Dendritic cell treated with granulocyte-macrophage colony-stimulating factor and Interleukin-4, amounts not matched to agents 40 ng/mL and 50 ng/mL, for 4 days (primary cell): ENCODE results near the gene FAM110A.
A peak's percentile ranks its signal among the peaks of the same experiment; 100 is the strongest.

Experiments
- H3K27ac Mint-ChIP-seq: one replicate; pipeline ENCODE4 v1.8.0; 2022; ENCODE audit warnings: mild to moderate bottlenecking, mixed read lengths
- H3K27me3 Mint-ChIP-seq: one replicate; pipeline ENCODE4 v1.8.0; 2022; ENCODE audit warnings: mild to moderate bottlenecking, mixed read lengths
- H3K36me3 Mint-ChIP-seq: one replicate; pipeline ENCODE4 v1.8.0; 2022; ENCODE audit warnings: low read depth, mixed read lengths
- H3K4me1 Mint-ChIP-seq: one replicate; pipeline ENCODE4 v1.8.0; 2022; ENCODE audit warnings: low read depth, mixed read lengths
- H3K4me3 Mint-ChIP-seq: one replicate; pipeline ENCODE4 v1.8.0; 2022; ENCODE audit warnings: mild to moderate bottlenecking, moderate library complexity, mixed read lengths
- H3K9me3 Mint-ChIP-seq: one replicate; pipeline ENCODE4 v1.8.0; 2022; ENCODE audit warnings: mixed read lengths
- intact Hi-C: fragments of 100-400 bp; cut with micrococcal nuclease; formaldehyde crosslinking; loops from one replicate; pipeline ENCODE4 v1.15.0; 2022

The FAM110A gene

DNA sequence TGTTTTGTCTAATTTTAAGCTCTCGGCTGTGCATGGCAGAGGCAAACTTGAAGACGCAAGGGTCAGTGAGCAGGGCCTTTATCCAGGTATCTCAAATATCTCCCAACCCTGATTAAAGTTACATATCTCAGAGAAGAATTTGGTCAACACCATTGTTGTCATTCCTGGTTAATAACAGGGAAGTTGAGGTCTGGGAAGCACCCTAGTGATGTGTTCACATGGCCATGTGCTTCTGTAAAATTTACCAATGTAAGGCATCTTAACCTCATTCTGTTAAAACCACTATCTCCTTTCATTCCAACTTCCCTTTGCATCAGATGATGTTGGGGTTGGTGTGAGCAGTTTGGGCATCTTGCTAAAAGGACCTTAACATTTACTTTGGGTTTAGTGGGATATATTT is 4.0 kb upstream of the FAM110A start:
- H3K27me3 Mint-ChIP-seq = no peaks in the 10 kb centered on the region
- H3K27ac Mint-ChIP-seq = peak overlapping the region; percentile 64
- H3K36me3 Mint-ChIP-seq = peaks cover 12% of the 10 kb centered on the region
- H3K4me1 Mint-ChIP-seq = peaks cover 28% of the 10 kb centered on the region
- H3K4me3 Mint-ChIP-seq = no peak overlapping the region
- intact Hi-C loops = no loop called here
- no peaks in the 10 kb centered on the region for H3K9me3 Mint-ChIP-seq

DNA sequence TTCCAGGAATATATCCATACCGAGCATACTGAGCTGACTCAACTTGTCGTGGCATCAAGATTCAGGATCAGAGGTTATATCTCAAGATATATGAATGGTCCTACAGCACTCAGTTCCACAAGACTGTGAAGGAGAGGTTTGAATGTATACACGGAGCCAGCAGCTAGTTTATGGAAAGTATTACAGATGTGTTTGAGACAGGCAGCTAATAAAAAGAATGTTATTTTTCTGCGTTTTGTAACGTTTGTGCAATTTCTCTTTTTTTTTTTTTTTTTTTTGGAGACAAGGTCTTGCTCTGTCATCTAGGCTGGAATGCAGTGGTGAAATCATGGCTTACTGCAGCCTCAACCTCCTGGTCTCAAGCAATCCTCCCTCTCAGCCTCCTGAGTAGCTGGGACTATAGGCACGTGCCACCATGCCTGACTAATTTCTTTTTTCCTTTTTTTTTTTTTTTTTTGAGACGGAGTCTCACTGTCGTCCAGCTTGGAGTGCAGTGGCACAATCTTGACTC is 3.4 kb upstream of the FAM110A start:
- Mint-ChIP-seq H3K4me1 (peaks cover 28% of the 10 kb centered on the region), H3K27me3 (no peaks in the 10 kb centered on the region), H3K4me3 (no peak overlapping the region), H3K27ac (peak overlapping the region; percentile 64), H3K9me3 (no peaks in the 10 kb centered on the region), H3K36me3 (peaks cover 13% of the 10 kb centered on the region)
- intact Hi-C loops = loop anchor here (5.0 kb wide), 2 partner anchors 178 to 287 kb away; partner anchors contain the start of genes PSMF1 and SRXN1

DNA sequence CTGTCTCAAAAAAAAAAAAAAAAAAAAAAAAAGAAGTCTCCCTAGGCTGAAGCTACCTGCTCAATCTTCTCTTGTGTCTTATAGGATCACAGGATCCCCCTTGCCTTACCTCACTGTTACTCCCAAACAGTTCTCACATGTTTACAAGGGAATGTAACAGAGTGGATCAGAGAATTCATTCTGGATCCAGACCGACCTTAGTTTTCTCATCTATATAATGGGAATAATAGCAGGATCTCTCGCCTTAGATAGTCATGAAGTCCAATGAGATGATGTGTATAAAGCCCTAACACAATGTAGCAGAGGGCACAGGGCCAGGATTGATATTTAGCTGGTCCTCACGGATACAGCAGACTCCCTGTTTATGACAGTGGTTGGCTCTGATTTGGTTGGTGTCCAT is 2.3 kb upstream of the FAM110A start:
- H3K27ac Mint-ChIP-seq = no peak overlapping the region
- intact Hi-C loops = loop anchor here (5.0 kb wide), 2 partner anchors 179 to 286 kb away; partner anchors contain the start of genes PSMF1 and SRXN1
- no peaks in the 10 kb centered on the region for H3K27me3 Mint-ChIP-seq
- H3K36me3 Mint-ChIP-seq = peaks cover 19% of the 10 kb centered on the region
- H3K4me1 Mint-ChIP-seq = peaks cover 31% of the 10 kb centered on the region
- no peak overlapping the region for H3K4me3 Mint-ChIP-seq
- H3K9me3 Mint-ChIP-seq = no peaks in the 10 kb centered on the region

DNA sequence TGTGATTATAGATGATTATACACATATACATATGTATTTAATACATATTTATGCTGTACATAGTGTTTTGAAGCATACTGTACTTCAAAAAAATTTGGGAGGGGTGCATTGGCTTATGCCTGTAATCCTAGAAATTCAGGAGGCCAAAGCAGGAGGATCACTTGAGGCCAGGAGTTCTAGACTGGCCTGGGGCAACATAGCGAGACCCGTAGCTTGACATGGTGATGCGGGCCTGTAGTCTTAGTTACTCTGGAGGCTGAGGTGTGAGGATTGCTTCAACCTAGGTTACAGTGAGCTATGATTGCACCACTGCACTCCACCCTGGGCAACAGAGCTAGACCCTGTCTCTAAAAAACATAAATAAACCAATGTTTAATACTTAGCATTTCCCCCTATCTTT is 1.6 kb upstream of the FAM110A start:
- Mint-ChIP-seq H3K4me1 (peaks cover 37% of the 10 kb centered on the region), H3K4me3 (no peak overlapping the region), H3K27me3 (no peaks in the 10 kb centered on the region), H3K36me3 (peaks cover 19% of the 10 kb centered on the region), H3K9me3 (no peaks in the 10 kb centered on the region), H3K27ac (no peak overlapping the region)
- intact Hi-C loops = loop anchor here (5.0 kb wide), 2 partner anchors 180 to 285 kb away; partner anchors contain the start of genes PSMF1 and SRXN1

DNA sequence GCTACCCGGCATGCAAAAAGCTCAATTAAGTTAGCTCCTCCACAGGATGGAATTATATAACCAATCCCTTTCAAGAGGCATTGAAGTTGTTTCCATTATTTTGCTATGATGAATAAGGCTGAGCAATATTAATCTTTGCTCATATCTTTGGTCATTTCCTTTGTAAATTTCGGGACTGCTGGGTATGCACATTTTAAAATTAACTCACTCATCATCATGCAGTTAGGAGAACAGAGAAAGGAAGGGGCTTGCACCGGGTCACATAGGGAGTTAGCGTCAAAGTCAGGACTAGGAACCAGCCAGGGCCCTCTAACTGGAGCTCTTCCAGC is 430 bp upstream of the FAM110A start:
- H3K4me3 Mint-ChIP-seq = peak overlapping the region; percentile 96
- H3K27me3 Mint-ChIP-seq = no peaks in the 10 kb centered on the region
- H3K9me3 Mint-ChIP-seq = no peaks in the 10 kb centered on the region
- intact Hi-C loops = loop anchor here (5.0 kb wide), 2 partner anchors 181 to 284 kb away; partner anchors contain the start of genes PSMF1 and SRXN1
- peaks cover 48% of the 10 kb centered on the region for H3K4me1 Mint-ChIP-seq
- peaks cover 29% of the 10 kb centered on the region for H3K36me3 Mint-ChIP-seq
- peak overlapping the region; percentile 96 for H3K27ac Mint-ChIP-seq

DNA sequence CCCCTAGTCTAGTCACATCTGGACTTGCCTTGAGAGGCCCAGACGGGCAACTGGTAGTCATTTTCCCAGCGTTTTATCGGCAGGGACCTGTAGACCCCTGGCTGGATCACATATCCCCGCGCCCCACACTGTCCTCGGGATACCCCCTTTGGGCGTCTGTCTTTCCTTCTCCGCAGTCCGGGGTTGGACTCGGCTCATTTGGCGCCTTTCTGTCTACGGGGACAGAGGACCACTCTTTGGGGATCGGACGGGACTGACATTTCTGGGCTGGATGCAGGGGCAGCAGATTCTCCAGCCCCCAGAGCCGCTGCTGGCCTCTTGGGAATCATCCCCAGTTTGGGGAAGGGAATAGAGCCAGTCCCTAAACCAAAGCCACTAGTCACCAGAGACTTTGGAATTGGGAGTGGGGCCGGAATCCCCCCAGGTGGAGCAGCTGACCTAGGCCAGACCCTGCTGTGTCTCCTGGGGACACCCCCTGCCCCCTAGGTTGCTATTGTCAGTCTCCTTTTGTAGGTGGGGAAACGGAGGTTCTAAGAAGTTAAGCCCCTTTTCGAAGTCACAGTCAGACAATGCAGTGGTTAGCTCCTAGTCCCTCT is 734 bp downstream of the FAM110A start:
- no peaks in the 10 kb centered on the region for H3K9me3 Mint-ChIP-seq
- H3K27ac Mint-ChIP-seq = peak overlapping the region; percentile 96
- peaks cover 40% of the 10 kb centered on the region for H3K36me3 Mint-ChIP-seq
- intact Hi-C loops = loop anchor here (5.0 kb wide), 2 partner anchors 182 to 283 kb away; partner anchors contain the start of genes PSMF1 and SRXN1
- H3K4me3 Mint-ChIP-seq = peak overlapping the region; percentile 96
- H3K27me3 Mint-ChIP-seq = no peaks in the 10 kb centered on the region
- H3K4me1 Mint-ChIP-seq = peaks cover 53% of the 10 kb centered on the region

DNA sequence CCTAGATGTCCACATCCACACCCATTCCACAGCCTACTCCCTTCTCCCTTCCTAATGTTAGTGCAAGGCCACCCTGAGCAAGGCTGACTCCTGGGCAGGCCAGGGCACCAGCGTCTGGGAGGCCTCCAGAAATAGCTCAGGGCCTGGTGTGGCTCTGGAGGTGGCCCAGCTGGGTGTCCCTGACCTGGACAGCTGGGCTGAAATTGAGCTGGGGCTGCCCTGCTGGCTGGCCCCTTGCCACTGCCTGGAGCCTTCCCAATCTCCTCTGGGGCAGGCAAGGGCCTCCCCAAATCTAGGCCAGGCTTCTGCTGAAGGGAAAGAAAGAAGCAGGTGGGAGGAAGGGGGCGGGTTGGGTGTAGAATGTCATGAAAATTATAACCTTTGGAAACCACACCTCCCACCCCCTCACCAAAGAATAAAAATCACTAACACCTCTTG is 2.1 kb downstream of the FAM110A start:
- H3K4me3 Mint-ChIP-seq = peak overlapping the region; percentile 64
- peaks cover 3% of the 10 kb centered on the region for H3K27me3 Mint-ChIP-seq
- H3K36me3 Mint-ChIP-seq = peaks cover 54% of the 10 kb centered on the region
- intact Hi-C loops = no loop called here
- peaks cover 59% of the 10 kb centered on the region for H3K4me1 Mint-ChIP-seq
- H3K9me3 Mint-ChIP-seq = no peaks in the 10 kb centered on the region
- H3K27ac Mint-ChIP-seq = peak overlapping the region; percentile 79

DNA sequence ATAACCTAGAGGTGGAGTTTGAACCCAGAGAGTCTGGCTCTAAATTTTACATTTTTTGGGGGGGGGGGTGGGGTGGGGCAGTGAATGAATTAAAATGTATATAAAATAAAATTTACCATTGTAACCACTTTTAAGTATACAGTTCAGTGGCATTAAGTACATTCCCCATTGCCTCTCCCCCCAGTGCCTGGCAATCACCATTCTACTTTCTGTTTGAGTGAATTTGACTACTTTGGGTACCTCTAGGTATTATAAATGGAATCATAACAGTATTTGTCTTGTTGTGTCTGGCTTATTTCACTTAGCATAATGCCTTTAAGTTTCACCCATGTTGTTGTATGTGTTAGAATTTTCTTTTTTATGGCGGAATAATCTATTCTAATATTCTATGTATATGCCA is 2.7 kb downstream of the FAM110A start:
- Mint-ChIP-seq H3K36me3 (peaks cover 58% of the 10 kb centered on the region), H3K27ac (peak overlapping the region; percentile 79), H3K4me1 (peaks cover 62% of the 10 kb centered on the region), H3K27me3 (peaks cover 6% of the 10 kb centered on the region), H3K9me3 (no peaks in the 10 kb centered on the region), H3K4me3 (peak overlapping the region; percentile 39)
- intact Hi-C loops = no loop called here

DNA sequence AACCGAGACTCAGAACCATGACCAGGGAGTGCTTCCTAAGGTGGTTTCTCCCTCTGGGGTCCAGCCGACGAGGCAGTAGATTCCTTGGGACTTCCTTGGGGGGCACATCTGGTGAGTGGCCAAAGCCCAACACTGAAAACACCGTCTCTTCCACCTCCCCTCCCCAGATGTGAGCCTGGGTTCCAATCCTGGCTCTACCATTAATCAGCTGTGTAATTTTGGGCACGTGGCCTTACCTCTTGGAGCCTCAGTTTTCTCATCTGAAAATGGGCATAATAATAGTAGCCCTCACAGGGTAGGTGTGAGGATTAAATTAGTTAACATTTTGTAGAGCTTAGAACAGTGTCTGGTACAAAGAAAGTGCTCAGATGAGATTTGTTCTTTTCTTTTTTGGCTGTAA is 5.5 kb downstream of the FAM110A start:
- Mint-ChIP-seq H3K27me3 (peaks cover 17% of the 10 kb centered on the region), H3K36me3 (peaks cover 65% of the 10 kb centered on the region), H3K4me3 (no peak overlapping the region), H3K9me3 (no peaks in the 10 kb centered on the region), H3K4me1 (peaks cover 76% of the 10 kb centered on the region), H3K27ac (no peak overlapping the region)
- intact Hi-C loops = no loop called here

DNA sequence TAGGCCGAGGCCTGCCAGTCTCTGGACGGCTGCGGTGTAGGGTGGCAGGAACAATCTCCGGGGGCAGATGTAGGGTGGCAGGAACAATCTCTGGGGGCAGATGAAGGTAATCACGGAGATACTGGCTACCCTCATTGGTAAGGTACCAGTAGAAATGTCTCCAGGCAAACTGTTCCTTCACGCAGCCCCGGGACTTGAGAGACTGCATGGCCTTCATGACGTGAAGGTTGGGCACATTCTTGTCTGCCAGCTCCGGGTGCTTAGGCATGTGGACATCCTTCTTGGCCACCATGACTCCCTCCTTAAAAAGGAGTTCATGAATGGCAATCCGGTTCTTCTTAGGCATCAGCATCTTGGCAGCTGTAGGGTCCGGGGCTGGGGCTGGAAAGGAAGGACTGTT is 6.1 kb downstream of the FAM110A start:
- no peak overlapping the region for H3K27ac Mint-ChIP-seq
- H3K4me1 Mint-ChIP-seq = peaks cover 82% of the 10 kb centered on the region
- H3K9me3 Mint-ChIP-seq = no peaks in the 10 kb centered on the region
- intact Hi-C loops = no loop called here
- H3K4me3 Mint-ChIP-seq = no peak overlapping the region
- H3K36me3 Mint-ChIP-seq = peaks cover 59% of the 10 kb centered on the region
- peaks cover 17% of the 10 kb centered on the region for H3K27me3 Mint-ChIP-seq

DNA sequence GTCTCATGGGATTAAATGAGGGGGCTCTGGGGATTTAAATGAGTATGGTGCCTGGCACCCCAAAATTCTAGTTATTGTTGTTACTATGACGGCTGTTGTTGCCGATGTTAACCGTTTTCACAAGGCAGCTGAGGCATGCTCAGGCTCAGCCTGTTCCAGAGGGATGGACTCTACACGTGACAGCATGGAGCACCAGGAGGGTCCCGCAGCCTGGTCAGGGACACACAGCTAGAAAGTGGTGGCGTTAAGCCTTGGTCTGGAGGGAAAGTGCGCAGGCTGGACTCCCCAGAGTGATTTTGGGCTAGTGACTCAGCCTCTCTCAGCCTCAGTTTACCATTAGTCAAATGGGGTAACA is 7.0 kb downstream of the FAM110A start:
- Mint-ChIP-seq H3K4me3 (peak overlapping the region; percentile 30), H3K27me3 (peaks cover 17% of the 10 kb centered on the region), H3K9me3 (no peaks in the 10 kb centered on the region), H3K4me1 (peaks cover 87% of the 10 kb centered on the region), H3K27ac (no peak overlapping the region), H3K36me3 (peaks cover 64% of the 10 kb centered on the region)
- intact Hi-C loops = no loop called here

DNA sequence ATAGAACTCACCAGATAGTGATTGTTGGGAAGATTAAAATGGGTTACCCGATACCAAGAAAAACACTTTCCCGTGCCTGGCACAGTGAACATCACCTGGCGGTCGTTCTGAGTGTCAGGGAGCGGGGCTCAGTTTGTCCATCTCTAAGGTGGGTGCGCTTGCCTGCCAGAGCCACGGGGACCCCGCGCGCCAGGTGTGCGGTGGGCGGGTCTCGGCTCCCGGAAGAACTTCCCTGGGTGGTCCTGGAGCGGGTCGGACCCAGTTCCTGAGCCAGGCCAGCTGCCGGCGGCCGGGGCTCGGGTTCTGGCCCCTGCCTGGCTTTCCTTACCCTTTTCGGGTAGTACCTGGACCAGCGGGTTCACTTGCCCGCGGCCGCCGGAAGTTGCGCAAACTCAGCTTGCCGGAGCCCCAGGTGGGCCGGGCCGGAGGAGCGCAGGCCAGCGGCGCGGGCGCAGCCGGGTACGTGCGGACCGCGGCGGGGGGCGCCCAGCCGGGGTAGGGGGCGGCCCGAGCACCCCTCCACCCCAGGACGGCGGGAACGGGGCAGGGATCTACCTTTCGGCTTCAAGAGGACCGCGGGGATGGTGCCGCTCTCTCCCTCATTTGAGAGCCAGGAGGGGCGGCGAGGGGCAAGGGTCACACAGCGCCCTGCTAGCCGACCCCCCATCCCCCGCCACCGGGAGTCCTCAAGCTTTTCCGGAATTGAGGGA is 7.5 kb downstream of the FAM110A start:
- Mint-ChIP-seq H3K27me3 (peaks cover 17% of the 10 kb centered on the region), H3K4me1 (peaks cover 88% of the 10 kb centered on the region), H3K9me3 (no peaks in the 10 kb centered on the region), H3K27ac (no peak overlapping the region), H3K4me3 (peak overlapping the region; percentile 30), H3K36me3 (peaks cover 67% of the 10 kb centered on the region)
- intact Hi-C loops = no loop called here

DNA sequence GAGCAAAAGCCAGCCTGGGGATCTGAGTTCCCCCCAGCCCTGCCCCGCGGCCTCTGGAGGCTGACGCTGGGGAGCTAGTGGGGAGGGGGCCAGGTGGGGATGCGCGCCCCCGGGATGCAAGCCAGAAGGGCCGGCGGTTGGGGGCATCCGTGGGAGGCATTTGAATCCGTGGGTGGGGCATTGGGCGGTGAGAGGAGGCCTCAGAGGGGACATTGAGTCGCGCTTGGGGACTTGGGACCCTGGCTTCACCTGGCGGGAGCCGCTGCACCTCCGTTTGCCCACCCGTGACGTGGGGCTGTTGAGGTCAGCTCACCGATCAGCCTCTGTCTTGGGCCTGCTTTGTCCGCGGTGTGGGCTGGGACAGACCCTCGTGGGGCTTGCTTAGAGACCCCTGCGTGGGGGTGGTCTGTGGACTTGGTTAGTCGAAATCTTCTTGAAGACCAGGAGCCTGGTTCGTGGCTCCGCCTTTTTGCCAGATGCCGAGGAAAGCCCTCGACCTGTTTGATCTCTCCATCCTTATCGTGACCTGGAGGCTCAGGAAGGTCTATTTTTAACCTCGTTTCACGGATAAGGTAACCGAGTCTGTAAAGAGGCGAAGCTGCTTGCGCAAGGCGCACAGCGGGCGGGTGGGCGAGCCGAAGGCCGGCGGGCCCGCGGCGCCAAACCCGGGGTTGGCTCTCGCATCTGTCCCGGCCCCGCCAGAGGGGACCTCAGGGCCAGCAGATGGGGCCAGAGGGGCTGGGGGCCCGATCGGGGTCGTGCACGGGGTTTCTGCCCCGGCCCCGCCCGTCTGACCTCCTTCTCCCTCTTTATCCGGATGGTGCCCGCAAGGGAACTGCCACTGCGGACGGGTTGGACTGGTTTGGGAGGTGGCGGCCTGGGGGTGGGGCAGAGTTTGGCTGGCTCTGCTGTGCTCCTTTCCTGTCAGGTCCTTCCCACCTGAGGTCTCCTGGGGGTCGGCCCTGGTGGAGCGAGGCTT is 8.3 kb downstream of the FAM110A start:
- H3K9me3 Mint-ChIP-seq = no peaks in the 10 kb centered on the region
- H3K4me1 Mint-ChIP-seq = peaks cover 88% of the 10 kb centered on the region
- intact Hi-C loops = no loop called here
- peaks cover 17% of the 10 kb centered on the region for H3K27me3 Mint-ChIP-seq
- peaks cover 75% of the 10 kb centered on the region for H3K36me3 Mint-ChIP-seq
- H3K4me3 Mint-ChIP-seq = peak overlapping the region; percentile 37
- H3K27ac Mint-ChIP-seq = no peak overlapping the region
